RWPE1 (cell line): Measurements from ENCODE around the gene PRKAB1.

Experiments used
- CTCF ChIA-PET: fragments of 350-600 bp; sonication (Branson Sonifier 250); formaldehyde crosslinking; extraction: SDS; loops from one replicate; lab custom pipeline; 2021; lab: Yijun Ruan, JAX
- POLR2A ChIA-PET: fragments of 400-600 bp; formaldehyde crosslinking; extraction: SDS; loops from one replicate; lab custom pipeline; 2020; ENCODE audit warnings: antibody characterized with exemption; ENCODE audit not compliant: low non-redundant PET; lab: Yijun Ruan, JAX
- DNase-seq: peaks from one replicate; pipeline ENCODE4 v3.0.0; 2012; ENCODE audit warnings: low spot score
- H3K27ac ChIP-seq: fragments of 450-650 bp; 2 replicates; pipeline ENCODE4 v1.5.1; 2017
- TF ChIP-seq, protein P1 (sequence below): fragments of 450-650 bp; conservative IDR thresholded peaks from 2 replicates; pipeline ENCODE4 v1.5.1; 2017; ENCODE audit warnings: low read depth, mild to moderate bottlenecking

PRKAB1 gene

GRCh38 chr12:119692410-119692809 is 24.5 kb downstream of the PRKAB1 start:
- TF ChIP-seq, protein P1, sequence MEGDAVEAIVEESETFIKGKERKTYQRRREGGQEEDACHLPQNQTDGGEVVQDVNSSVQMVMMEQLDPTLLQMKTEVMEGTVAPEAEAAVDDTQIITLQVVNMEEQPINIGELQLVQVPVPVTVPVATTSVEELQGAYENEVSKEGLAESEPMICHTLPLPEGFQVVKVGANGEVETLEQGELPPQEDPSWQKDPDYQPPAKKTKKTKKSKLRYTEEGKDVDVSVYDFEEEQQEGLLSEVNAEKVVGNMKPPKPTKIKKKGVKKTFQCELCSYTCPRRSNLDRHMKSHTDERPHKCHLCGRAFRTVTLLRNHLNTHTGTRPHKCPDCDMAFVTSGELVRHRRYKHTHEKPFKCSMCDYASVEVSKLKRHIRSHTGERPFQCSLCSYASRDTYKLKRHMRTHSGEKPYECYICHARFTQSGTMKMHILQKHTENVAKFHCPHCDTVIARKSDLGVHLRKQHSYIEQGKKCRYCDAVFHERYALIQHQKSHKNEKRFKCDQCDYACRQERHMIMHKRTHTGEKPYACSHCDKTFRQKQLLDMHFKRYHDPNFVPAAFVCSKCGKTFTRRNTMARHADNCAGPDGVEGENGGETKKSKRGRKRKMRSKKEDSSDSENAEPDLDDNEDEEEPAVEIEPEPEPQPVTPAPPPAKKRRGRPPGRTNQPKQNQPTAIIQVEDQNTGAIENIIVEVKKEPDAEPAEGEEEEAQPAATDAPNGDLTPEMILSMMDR, result no peak
- CTCF ChIA-PET, result no interaction called here
- no peak overlapping the region for H3K27ac ChIP-seq
- DNase-seq, result no peak
- POLR2A ChIA-PET, result no interaction called here

DNA sequence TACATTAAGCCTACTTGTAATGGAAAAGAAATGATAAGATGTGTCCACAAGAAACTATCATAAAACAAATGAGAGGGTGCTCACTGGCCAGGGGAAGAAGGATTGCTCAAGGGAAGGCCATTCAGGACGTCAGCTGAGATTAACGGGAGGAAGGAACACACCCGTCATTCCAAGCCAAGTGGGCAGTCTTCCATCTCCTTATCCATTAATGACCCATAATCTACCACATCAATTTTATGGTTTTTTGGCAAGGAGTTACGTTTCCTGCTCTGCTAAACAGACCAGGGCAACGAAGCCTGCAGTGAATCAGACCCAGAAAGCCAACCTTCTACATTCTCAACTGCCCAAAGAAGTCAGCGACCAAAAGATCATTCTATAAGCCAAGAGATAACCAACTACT is 25.1 kb downstream of the PRKAB1 start:
- peak; percentile 46 for DNase-seq
- POLR2A ChIA-PET, result no interaction called here
- TF ChIP-seq, protein P1, result no peak
- no peak overlapping the region for H3K27ac ChIP-seq
- CTCF ChIA-PET, result no interaction called here

- peak overlapping the region; percentile 62; the same call in 1 of the 2 replicates for H3K27ac ChIP-seq
- ChIA-PET POLR2A (no interaction called here), CTCF (no interaction called here)
- no peak for DNase-seq
- TF ChIP-seq, protein P1, result no peak
Measured at GRCh38 chr12:119693511-119693910, 25.6 kb downstream of the PRKAB1 start.

- ChIA-PET POLR2A (no interaction called here), CTCF (no interaction called here)
- TF ChIP-seq, protein P1, result no peak
- H3K27ac ChIP-seq, result peak overlapping the region; percentile 62
- no peak for DNase-seq
Measured at GRCh38 chr12:119694111-119694510, 26.2 kb downstream of the PRKAB1 start.

DNA sequence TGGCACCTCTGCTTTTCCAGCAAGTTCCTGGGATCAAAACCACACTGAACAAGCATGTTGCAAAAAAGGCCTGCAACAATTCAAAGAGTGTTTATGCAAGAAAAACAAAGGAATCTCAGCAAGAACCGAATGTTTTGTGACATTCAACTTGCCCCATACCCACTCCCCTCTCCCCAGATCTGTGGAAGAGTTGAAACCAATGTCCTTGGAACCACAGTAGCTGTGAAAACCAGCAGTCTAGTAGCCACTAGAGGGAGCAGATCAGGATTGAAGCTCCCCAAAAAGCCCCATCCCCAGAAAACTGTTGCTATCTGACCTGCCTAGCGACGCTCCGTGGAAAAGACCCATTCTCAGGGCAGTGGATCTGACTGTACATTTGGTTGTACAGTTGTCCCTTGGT is 27.1 kb downstream of the PRKAB1 start:
- ChIA-PET CTCF (interaction anchor here (0.6 to 1.0 kb wide), 4 partner anchors 16 to 1640 kb away, joined by 3 to 4 read pairs (median 3); partner anchors contain the start of gene PRKAB1), POLR2A (no interaction called here)
- H3K27ac ChIP-seq, result peak overlapping the region; percentile 62; the same call in 1 of the 2 replicates
- TF ChIP-seq, protein P1, result peak; percentile 32; the same call in 1 of the 2 replicates
- no peak for DNase-seq

GRCh38 chr12:119696943-119697342 is 29.0 kb downstream of the PRKAB1 start:
- H3K27ac ChIP-seq, result no peak overlapping the region
- TF ChIP-seq, protein P1, result no peak
- CTCF ChIA-PET, result no interaction called here
- POLR2A ChIA-PET, result no interaction called here
- no peak for DNase-seq
